K562 (cell line): ENCODE measurements around the gene ETS2. TPM values are rescaled to one million over a fixed set of nuclear protein-coding genes. Genes with fewer than 3 reads are reported as not detected.

Source experiments
- ATAC-seq: fragments of 200-7000 bp; cut with Tn5 transposase; 3 replicates; pipeline ENCODE4 v1.9.1; 2020; ENCODE audit warnings: moderate library complexity
- BruUV-seq: library from RNA; stranded (reverse); fragments of 400-500 nt; replicated peaks from 2 replicates; lab custom pipeline; 2021; lab: Mats Ljungman, UMichigan
- CTCF ChIA-PET: fragments of 300-600 bp; formaldehyde crosslinking; extraction: SDS; loops from one replicate; lab custom pipeline; 2021; ENCODE audit warnings: low intra/inter-chr PET ratio; lab: Yijun Ruan, JAX
- POLR2A ChIA-PET: fragments of 300-600, 350-650 bp; sonication (Branson Sonifier 250); formaldehyde crosslinking; extraction: SDS; loops from one replicate; lab custom pipeline; 2021; ENCODE audit warnings: antibody characterized with exemption, inconsistent platforms; lab: Yijun Ruan, JAX
- DNase-seq, 4 experiments: peaks; one replicate each; pipeline versions ENCODE4 v3.0.0 to v3.0.0-alpha.2; 2011 to 2018; ENCODE audit warnings: low spot score in 3 of 4, mixed read lengths in 3 of 4; ENCODE audit errors: extremely low read depth in 1 of 4
- FAIRE-seq: peaks from 2 replicates; lab custom pipeline; 2011; peaks lifted over from hg19 to GRCh38; lab: Jason Lieb, UNC
- H2AFZ ChIP-seq: 2 replicates; pipeline ENCODE4 v1.6.0; 2011; ENCODE audit warnings: low read depth, low read length, control low read depth, inconsistent platforms
- H3K27ac ChIP-seq: fragments of 200-600 bp; 3 replicates; pipeline ENCODE4 v1.8.0; 2011; ENCODE audit warnings: low read depth, mild to moderate bottlenecking, control low read depth, inconsistent platforms, low read length, moderate library complexity, mixed read lengths; ENCODE audit errors: extremely low read depth
- H3K27me3 ChIP-seq, 2 experiments: fragments of 300-600 bp in 1 of 2; 2 replicates in 1 of 2; 3 replicates in 1 of 2; pipeline versions ENCODE4 v1.6.0 to v1.8.0; 2011; ENCODE audit warnings: inconsistent platforms in 2 of 2, low read length in 2 of 2, mild to moderate bottlenecking in 1 of 2, mixed read lengths in 1 of 2, moderate library complexity in 1 of 2; ENCODE audit not compliant: control insufficient read depth in 2 of 2, insufficient read depth in 2 of 2
- H3K36me3 ChIP-seq: fragments of 300-600 bp; 3 replicates; pipeline ENCODE4 v1.8.0; 2011; ENCODE audit warnings: mild to moderate bottlenecking, low read length, inconsistent platforms; ENCODE audit not compliant: control insufficient read depth, insufficient read depth
- H3K4me1 ChIP-seq, 2 experiments: fragments of 200-600 bp in 1 of 2; replicated peaks in 1 of 2; 2 replicates in 1 of 2; 3 replicates in 1 of 2; pipeline versions ENCODE4 v1.5.1 to v1.8.0; 2011; ENCODE audit warnings: inconsistent platforms in 2 of 2, low read length in 2 of 2, mild to moderate bottlenecking in 1 of 2, mixed read lengths in 1 of 2, moderate library complexity in 1 of 2; ENCODE audit not compliant: control insufficient read depth in 2 of 2, insufficient read depth in 2 of 2
- H3K4me2 ChIP-seq: 2 replicates; pipeline ENCODE4 v1.6.1; 2011; ENCODE audit warnings: low read length, control low read depth, inconsistent platforms, mixed read lengths; ENCODE audit not compliant: insufficient read depth
- H3K4me3 ChIP-seq: fragments of 200-600 bp; sonication (generic), shearing (Covaris generic); 2 replicates; pipeline ENCODE4 v1.5.1; 2016; ENCODE audit warnings: control low read depth, inconsistent platforms
- H3K79me2 ChIP-seq: fragments of 200-600 bp; 3 replicates; pipeline ENCODE4 v1.8.0; 2011; ENCODE audit warnings: low read length, inconsistent platforms; ENCODE audit not compliant: control insufficient read depth, insufficient read depth
- H3K9ac ChIP-seq, 2 experiments: 2 replicates each; pipeline versions ENCODE4 v1.6.0 to v1.6.1; 2011; ENCODE audit warnings: low read depth in 2 of 2, low read length in 2 of 2, control low read depth in 1 of 2, inconsistent platforms in 1 of 2, mild to moderate bottlenecking in 1 of 2, mixed read lengths in 1 of 2; ENCODE audit not compliant: insufficient read depth in 1 of 2
- H3K9me1 ChIP-seq: one replicate; pipeline ENCODE4 v1.6.0; 2011; ENCODE audit warnings: inconsistent platforms, mild to moderate bottlenecking, low read length, moderate library complexity; ENCODE audit not compliant: control insufficient read depth, insufficient read depth
- H3K9me3 ChIP-seq: replicated peaks from 2 replicates; pipeline ENCODE4 v1.5.1; 2011; ENCODE audit warnings: low read depth, low read length, inconsistent platforms; ENCODE audit not compliant: control insufficient read depth, insufficient read depth
- H4K20me1 ChIP-seq: replicated peaks from 2 replicates; pipeline ENCODE4 v1.6.1; 2011; ENCODE audit warnings: low read length, inconsistent platforms, mixed read lengths; ENCODE audit not compliant: control insufficient read depth, insufficient read depth
- CBFA2T3 ChIP-seq: fragments of 450-650 bp; IDR thresholded peaks from 2 replicates; pipeline ENCODE4 v1.6.1; 2017
- CBX5 ChIP-seq: IDR thresholded peaks from 2 replicates; pipeline ENCODE4 v1.6.1; 2014; ENCODE audit warnings: low read depth, borderline replicate concordance
- FOXK1 ChIP-seq: sonication (generic); formaldehyde crosslinking; IDR thresholded peaks from 2 replicates; pipeline ENCODE4 v1.8.0; 2022; ENCODE audit warnings: missing genetic modification reagents, mild to moderate bottlenecking, borderline replicate concordance
- HDAC8 ChIP-seq: fragments of 450-650 bp; IDR thresholded peaks from 2 replicates; pipeline ENCODE4 v1.6.1; 2016; ENCODE audit warnings: mild to moderate bottlenecking, missing genetic modification characterization, moderate library complexity, missing compliant biosample characterization
- MCM3 ChIP-seq: fragments of 450-650 bp; IDR thresholded peaks from 2 replicates; pipeline ENCODE4 v1.6.1; 2016
- NBN ChIP-seq: fragments of 450-650 bp; IDR thresholded peaks from 2 replicates; pipeline ENCODE4 v1.6.1; 2016; ENCODE audit warnings: low read depth, mild to moderate bottlenecking
- PHB ChIP-seq: fragments of 250-450 bp; sonication (Bioruptor Pico); IDR thresholded peaks from 2 replicates; pipeline ENCODE4 v1.5.0; 2021
- POLR2A ChIP-seq: fragments of 450-650 bp; conservative IDR thresholded peaks from 2 replicates; pipeline ENCODE4 v1.6.1; 2016
- TAF9B ChIP-seq: fragments of 450-650 bp; IDR thresholded peaks from 2 replicates; pipeline ENCODE4 v1.6.1; 2018; ENCODE audit warnings: mild to moderate bottlenecking; ENCODE audit not compliant: partially characterized antibody
- TCF15 ChIP-seq: fragments of 250-450 bp; sonication (Bioruptor Pico); IDR thresholded peaks from 2 replicates; pipeline ENCODE4 v1.8.0; 2022; ENCODE audit warnings: moderate library complexity, mild to moderate bottlenecking, inconsistent platforms
- ZNF133 ChIP-seq: fragments of 250-450 bp; sonication (Bioruptor Pico); IDR thresholded peaks from 2 replicates; pipeline ENCODE4 v1.4.0; 2020; ENCODE audit warnings: mild to moderate bottlenecking
- ZNF347 ChIP-seq: fragments of 450-650 bp; formaldehyde crosslinking; IDR thresholded peaks from 2 replicates; pipeline ENCODE4 v1.4.0; 2020; ENCODE audit warnings: low read depth, mild to moderate bottlenecking, moderate library complexity
- ZNF707 ChIP-seq: fragments of 250-450 bp; sonication (Bioruptor Pico); conservative IDR thresholded peaks from 2 replicates; pipeline ENCODE4 v1.8.0; 2022; ENCODE audit warnings: inconsistent platforms, mild to moderate bottlenecking, moderate library complexity
- ZNF778 ChIP-seq: fragments of 450-650 bp; formaldehyde crosslinking; IDR thresholded peaks from 2 replicates; pipeline ENCODE4 v1.4.0; 2020; ENCODE audit warnings: mild to moderate bottlenecking, moderate library complexity
- ZNF830 ChIP-seq: fragments of 250-450 bp; sonication (Bioruptor Pico); IDR thresholded peaks from 2 replicates; pipeline ENCODE4 v1.5.0; 2021; ENCODE audit warnings: mild to moderate bottlenecking
- WGBS: fragments of 100-300 bp; shearing (Covaris generic); methylation state at CpG from one replicate; pipeline ENCODE4 v1.1.6; 2016; ENCODE audit warnings: low coverage, mixed read lengths; ENCODE audit not compliant: insufficient coverage; ENCODE audit errors: missing lambda C conversion rate; 5-methylcytosine and 5-hydroxymethylcytosine counted together
- in situ Hi-C: fragments of 300-500 bp; cut with MboI; formaldehyde crosslinking; loops from 4 replicates; pipeline ENCODE4 v1.15.0; 2018; ENCODE audit warnings: inconsistent platforms, mixed read lengths
- intact Hi-C: fragments of 100-400 bp; cut with micrococcal nuclease; formaldehyde crosslinking; loops from 2 replicates; pipeline ENCODE4 v1.14.2; 2022
- polyA plus RNA-seq, 8 experiments: library from polyadenylated mRNA; depleted of rRNA in 4 of 8; stranded (reverse) in 5 of 8; unstranded in 3 of 8; fragments of >200 nt; fragmentation: Nextera tagmentation in 2 of 8; fragmentation: Illumina TruSeq in 1 of 8; extraction: Ambion mirVana in 2 of 8; extraction: Trizol in 1 of 8; gene quantifications; 2 replicates each; pipeline versions ENCODE4 v1.2.1 to v1.2.3, GENCODE V29; 2011 to 2014; ENCODE audit warnings: inconsistent platforms in 1 of 8, missing spikeins in 1 of 8
- total RNA-seq, 7 experiments: library from RNA; depleted of rRNA in 6 of 7; stranded (reverse); fragments of >200 nt in 6 of 7; fragmentation: Illumina TruSeq in 2 of 7; extraction: Trizol in 2 of 7; gene quantifications; 2 replicates each; pipeline versions ENCODE4 v1.2.1 to v1.2.3, GENCODE V29; 2011 to 2021; ENCODE audit warnings: low replicate concordance in 1 of 7
- TF ChIP-seq, protein P1 (sequence below): sonication (generic); formaldehyde crosslinking; IDR thresholded peaks from 2 replicates; pipeline ENCODE4 v1.8.1; 2023; ENCODE audit warnings: mild to moderate bottlenecking, missing genetic modification reagents, moderate library complexity
- TF ChIP-seq, protein P2 (sequence below): fragments of 250-450 bp; sonication (Bioruptor Pico); IDR thresholded peaks from 2 replicates; pipeline ENCODE4 v1.4.0; 2020; ENCODE audit warnings: mild to moderate bottlenecking
- TF ChIP-seq, protein P3 (sequence below): sonication (generic); formaldehyde crosslinking; IDR thresholded peaks from 2 replicates; pipeline ENCODE4 v1.8.1; 2023; ENCODE audit warnings: mild to moderate bottlenecking, missing genetic modification reagents

The ETS2 gene
- total and polyA plus RNA-seq, 9 of the 15 experiments (the other 6 are each of a cell fraction or from before 2014, with no cell fraction given), result 1.7 to 24.4 (median 12.2) TPM

DNA sequence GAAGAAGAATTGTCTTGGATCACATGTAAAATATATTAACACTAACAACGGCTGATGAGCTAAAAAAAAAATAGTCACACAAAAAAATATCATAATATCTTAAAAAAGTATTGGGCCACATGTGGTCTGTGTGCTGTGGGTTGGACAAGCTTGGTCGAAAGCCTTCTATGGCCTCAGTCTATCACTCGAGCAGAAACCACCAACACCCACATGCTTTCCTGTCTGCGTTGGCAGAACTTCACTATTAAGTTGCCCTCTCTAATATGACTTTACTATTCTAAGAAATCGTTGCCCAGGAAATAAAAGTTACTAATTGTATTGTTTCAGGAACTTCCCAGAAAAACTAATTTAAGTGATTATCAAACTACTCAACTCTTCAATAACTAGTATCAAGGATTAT is 28.2 kb upstream of the ETS2 start:
- Histone ChIP-seq H3K79me2 (no peaks in the 10 kb centered on the region), H3K9ac (no peak overlapping the region), H3K9me1 (no peaks in the 10 kb centered on the region), H3K27me3 (peaks cover 26 to 28% of the 10 kb centered on the region in 2 experiments), H3K9me3 (no peaks in the 10 kb centered on the region), H3K4me2 (no peak overlapping the region), H3K4me3 (no peak overlapping the region), H3K27ac (no peak overlapping the region), H2AFZ (no peak overlapping the region), H4K20me1 (no peaks in the 10 kb centered on the region), H3K4me1 (no peaks in the 10 kb centered on the region), H3K36me3 (no peaks in the 10 kb centered on the region)
- in situ Hi-C loops, result no loop called here
- CTCF ChIA-PET, result no interaction called here
- ATAC-seq (no peak), FAIRE-seq (no peak), DNase-seq (no peak)
- intact Hi-C loops, result no loop called here
- TF ChIP-seq TCF15 (CRISPR knock-in tag) (no peak), ZNF133 (CRISPR knock-in tag) (no peak), NBN (no peak), TAF9B (no peak), ZNF778 (CRISPR knock-in tag) (no peak), PHB (CRISPR knock-in tag) (no peak), CBX5 (no peak), FOXK1 (no peak), ZNF347 (CRISPR knock-in tag) (no peak), CBFA2T3 (no peak), MCM3 (no peak), ZNF830 (CRISPR knock-in tag) (no peak), ZNF707 (CRISPR knock-in tag) (no peak), HDAC8 (tag) (no peak), POLR2A (no peak)
- TF ChIP-seq, protein P1, sequence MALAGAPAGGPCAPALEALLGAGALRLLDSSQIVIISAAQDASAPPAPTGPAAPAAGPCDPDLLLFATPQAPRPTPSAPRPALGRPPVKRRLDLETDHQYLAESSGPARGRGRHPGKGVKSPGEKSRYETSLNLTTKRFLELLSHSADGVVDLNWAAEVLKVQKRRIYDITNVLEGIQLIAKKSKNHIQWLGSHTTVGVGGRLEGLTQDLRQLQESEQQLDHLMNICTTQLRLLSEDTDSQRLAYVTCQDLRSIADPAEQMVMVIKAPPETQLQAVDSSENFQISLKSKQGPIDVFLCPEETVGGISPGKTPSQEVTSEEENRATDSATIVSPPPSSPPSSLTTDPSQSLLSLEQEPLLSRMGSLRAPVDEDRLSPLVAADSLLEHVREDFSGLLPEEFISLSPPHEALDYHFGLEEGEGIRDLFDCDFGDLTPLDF, result no peak
- TF ChIP-seq, protein P2, sequence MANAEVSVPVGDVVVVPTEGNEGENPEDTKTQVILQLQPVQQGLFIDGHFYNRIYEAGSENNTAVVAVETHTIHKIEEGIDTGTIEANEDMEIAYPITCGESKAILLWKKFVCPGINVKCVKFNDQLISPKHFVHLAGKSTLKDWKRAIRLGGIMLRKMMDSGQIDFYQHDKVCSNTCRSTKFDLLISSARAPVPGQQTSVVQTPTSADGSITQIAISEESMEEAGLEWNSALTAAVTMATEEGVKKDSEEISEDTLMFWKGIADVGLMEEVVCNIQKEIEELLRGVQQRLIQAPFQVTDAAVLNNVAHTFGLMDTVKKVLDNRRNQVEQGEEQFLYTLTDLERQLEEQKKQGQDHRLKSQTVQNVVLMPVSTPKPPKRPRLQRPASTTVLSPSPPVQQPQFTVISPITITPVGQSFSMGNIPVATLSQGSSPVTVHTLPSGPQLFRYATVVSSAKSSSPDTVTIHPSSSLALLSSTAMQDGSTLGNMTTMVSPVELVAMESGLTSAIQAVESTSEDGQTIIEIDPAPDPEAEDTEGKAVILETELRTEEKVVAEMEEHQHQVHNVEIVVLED (CRISPR knock-in tag), result no peak
- TF ChIP-seq, protein P3, sequence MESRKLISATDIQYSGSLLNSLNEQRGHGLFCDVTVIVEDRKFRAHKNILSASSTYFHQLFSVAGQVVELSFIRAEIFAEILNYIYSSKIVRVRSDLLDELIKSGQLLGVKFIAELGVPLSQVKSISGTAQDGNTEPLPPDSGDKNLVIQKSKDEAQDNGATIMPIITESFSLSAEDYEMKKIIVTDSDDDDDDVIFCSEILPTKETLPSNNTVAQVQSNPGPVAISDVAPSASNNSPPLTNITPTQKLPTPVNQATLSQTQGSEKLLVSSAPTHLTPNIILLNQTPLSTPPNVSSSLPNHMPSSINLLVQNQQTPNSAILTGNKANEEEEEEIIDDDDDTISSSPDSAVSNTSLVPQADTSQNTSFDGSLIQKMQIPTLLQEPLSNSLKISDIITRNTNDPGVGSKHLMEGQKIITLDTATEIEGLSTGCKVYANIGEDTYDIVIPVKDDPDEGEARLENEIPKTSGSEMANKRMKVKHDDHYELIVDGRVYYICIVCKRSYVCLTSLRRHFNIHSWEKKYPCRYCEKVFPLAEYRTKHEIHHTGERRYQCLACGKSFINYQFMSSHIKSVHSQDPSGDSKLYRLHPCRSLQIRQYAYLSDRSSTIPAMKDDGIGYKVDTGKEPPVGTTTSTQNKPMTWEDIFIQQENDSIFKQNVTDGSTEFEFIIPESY (CRISPR knock-in tag), result no peak
- WGBS, result 0% methylated on average over 5 of the region's 5 CpGs
- POLR2A ChIA-PET, result no interaction called here
- no TSS peak for BruUV-seq
